ENCODE data around the gene IFRD2.
"Not testable (repeated sequence)": the region's sequence is repeated elsewhere in the genome, so short reads cannot be mapped to it uniquely, and the experiment has no call there.

Gene IFRD2

GRCh38 chr3:50265571-50265970, 26.7 kb downstream of the IFRD2 start:
- Mint-ChIP-seq H3K9me3 (no peaks in the 10 kb centered on the region), H3K27ac (no peak overlapping the region), H3K4me3 (no peak overlapping the region), H3K27me3 (ENCODE audit: low read depth) (peaks cover 14% of the 10 kb centered on the region), H3K36me3 (ENCODE audit: low read depth) (no peaks in the 10 kb centered on the region), H3K4me1 (ENCODE audit: low read depth) (no peaks in the 10 kb centered on the region)
- DNase-seq (ENCODE audit: low spot score): no peak

GRCh38 chr3:50264964-50265485, 27.2 kb downstream of the IFRD2 start:
- H3K27me3 Mint-ChIP-seq (ENCODE audit: low read depth): peaks cover 14% of the 10 kb centered on the region
- no peaks in the 10 kb centered on the region for H3K36me3 Mint-ChIP-seq (ENCODE audit: low read depth)
- no peak overlapping the region for H3K27ac Mint-ChIP-seq

DNA sequence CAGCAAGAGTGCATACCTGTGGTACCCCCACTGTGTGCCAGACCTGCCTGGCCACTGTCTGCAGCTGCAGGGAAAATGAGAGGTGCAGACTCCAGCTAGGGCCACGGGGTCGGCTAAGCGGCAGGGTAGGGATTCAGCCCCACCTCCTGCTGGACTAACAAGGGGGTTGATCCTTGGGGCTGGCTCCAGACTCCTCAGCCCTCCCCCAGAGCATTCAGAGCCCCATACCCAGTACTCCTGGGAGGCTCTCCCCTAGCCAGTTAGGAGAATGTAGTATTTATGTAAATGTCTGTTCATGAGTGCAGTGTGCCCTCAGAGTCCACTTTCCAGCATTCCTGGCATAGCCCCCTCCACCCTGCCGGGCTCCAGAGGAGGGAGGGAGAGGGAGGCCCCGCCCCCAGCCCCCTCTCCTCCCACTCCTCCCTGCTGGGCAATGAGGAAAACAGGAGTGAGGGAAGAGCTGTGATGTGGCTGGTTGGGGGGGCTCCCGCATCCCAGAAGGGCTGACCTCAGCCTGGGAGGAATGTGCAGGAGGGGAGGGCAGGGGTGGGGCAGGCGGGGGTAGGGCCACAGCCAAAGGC, 27.8 kb downstream of the IFRD2 start:
- DNase-seq (ENCODE audit: low spot score): no peak
- Mint-ChIP-seq H3K9me3 (no peaks in the 10 kb centered on the region), H3K27ac (no peak overlapping the region), H3K4me3 (no peak overlapping the region), H3K27me3 (ENCODE audit: low read depth) (peaks cover 14% of the 10 kb centered on the region), H3K36me3 (ENCODE audit: low read depth) (peaks cover 2% of the 10 kb centered on the region), H3K4me1 (ENCODE audit: low read depth) (peaks cover 4% of the 10 kb centered on the region)

More at GRCh38 chr3:50264964-50265485, 27.2 kb downstream of the IFRD2 start:
- Mint-ChIP-seq H3K4me3 (no peak overlapping the region), H3K4me1 (ENCODE audit: low read depth) (no peaks in the 10 kb centered on the region), H3K9me3 (no peaks in the 10 kb centered on the region)
- DNase-seq (ENCODE audit: low spot score): no peak

- peaks cover 14% of the 10 kb centered on the region for H3K27me3 Mint-ChIP-seq (ENCODE audit: low read depth)
- no peak overlapping the region for H3K27ac Mint-ChIP-seq
- H3K9me3 Mint-ChIP-seq: no peaks in the 10 kb centered on the region
- peaks cover 5% of the 10 kb centered on the region for H3K36me3 Mint-ChIP-seq (ENCODE audit: low read depth)
- H3K4me1 Mint-ChIP-seq (ENCODE audit: low read depth): peaks cover 4% of the 10 kb centered on the region
- no peak overlapping the region for H3K4me3 Mint-ChIP-seq
- DNase-seq (ENCODE audit: low spot score): no peak
Measured at GRCh38 chr3:50263478-50264382, 28.5 kb downstream of the IFRD2 start.

DNA sequence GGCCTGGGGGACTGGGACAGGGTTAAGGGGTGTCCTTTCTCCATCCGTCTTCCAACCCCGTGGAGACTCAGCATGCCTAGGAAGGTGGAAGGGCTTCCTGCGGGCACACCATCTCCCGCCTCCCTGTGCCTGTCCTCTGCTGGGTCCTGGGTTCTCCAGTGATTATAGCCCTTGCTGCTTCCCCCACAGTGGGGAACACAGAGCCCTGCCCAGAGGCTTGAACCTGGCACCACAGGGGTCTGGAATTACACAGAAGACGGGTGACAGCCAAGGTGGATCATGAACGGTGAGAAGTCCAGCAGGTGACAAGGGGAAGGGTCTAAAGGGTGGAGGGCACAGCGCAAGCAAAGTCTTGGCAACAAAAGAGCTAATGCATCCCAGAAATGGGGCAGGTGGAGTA, 29.5 kb downstream of the IFRD2 start:
- DNase-seq (ENCODE audit: low spot score): no peak
- H3K27ac Mint-ChIP-seq: no peak overlapping the region
- H3K36me3 Mint-ChIP-seq (ENCODE audit: low read depth): peaks cover 9% of the 10 kb centered on the region
- no peaks in the 10 kb centered on the region for H3K9me3 Mint-ChIP-seq
- H3K4me3 Mint-ChIP-seq: no peak overlapping the region
- peaks cover 4% of the 10 kb centered on the region for H3K4me1 Mint-ChIP-seq (ENCODE audit: low read depth)
- peaks cover 7% of the 10 kb centered on the region for H3K27me3 Mint-ChIP-seq (ENCODE audit: low read depth)

GRCh38 chr3:50262200-50262599, 30.0 kb downstream of the IFRD2 start:
- H3K4me1 Mint-ChIP-seq (ENCODE audit: low read depth); H3K9me3 Mint-ChIP-seq; H3K27me3 Mint-ChIP-seq (ENCODE audit: low read depth); H3K27ac Mint-ChIP-seq; DNase-seq (ENCODE audit: low spot score); H3K4me3 Mint-ChIP-seq: not testable (repeated sequence)
- H3K36me3 Mint-ChIP-seq (ENCODE audit: low read depth): peaks cover 15% of the 10 kb centered on the region

- Mint-ChIP-seq H3K27ac (no peak overlapping the region), H3K4me1 (ENCODE audit: low read depth) (peaks cover 6% of the 10 kb centered on the region), H3K27me3 (ENCODE audit: low read depth) (peaks cover 5% of the 10 kb centered on the region), H3K36me3 (ENCODE audit: low read depth) (peaks cover 21% of the 10 kb centered on the region), H3K4me3 (peak overlapping the region; percentile 36), H3K9me3 (no peaks in the 10 kb centered on the region)
- DNase-seq (ENCODE audit: low spot score): no peak
Measured at GRCh38 chr3:50261505-50261904, 30.7 kb downstream of the IFRD2 start.

DNA sequence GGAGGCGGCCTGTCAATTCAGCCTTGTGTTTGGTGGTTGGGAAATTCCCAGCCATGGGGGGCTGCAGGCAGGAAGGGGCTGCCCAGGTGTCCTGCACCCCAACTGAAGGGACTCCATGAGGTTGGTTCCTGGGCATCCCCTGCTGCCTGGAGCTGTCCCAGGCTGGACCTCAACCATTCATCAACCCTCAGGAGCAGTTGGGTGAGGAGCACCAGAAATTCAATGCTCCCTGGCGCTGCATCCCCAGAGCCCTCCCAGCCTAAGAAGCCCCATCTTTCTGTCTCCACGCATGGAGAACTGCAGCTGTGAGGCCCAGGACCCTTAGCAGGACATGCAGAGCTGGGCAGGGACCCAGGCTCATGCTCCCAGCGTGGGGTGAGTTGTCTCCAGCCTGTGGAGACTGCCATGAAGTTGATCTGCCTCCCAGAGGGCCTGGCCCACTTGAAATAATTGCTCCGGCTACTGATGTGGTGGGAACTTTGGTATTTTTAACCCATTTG, 31.2 kb downstream of the IFRD2 start:
- H3K36me3 Mint-ChIP-seq (ENCODE audit: low read depth): peaks cover 26% of the 10 kb centered on the region
- H3K4me1 Mint-ChIP-seq (ENCODE audit: low read depth): peaks cover 6% of the 10 kb centered on the region
- peak overlapping the region; percentile 54 for H3K4me3 Mint-ChIP-seq
- peaks cover 3% of the 10 kb centered on the region for H3K27me3 Mint-ChIP-seq (ENCODE audit: low read depth)
- DNase-seq (ENCODE audit: low spot score): no peak
- H3K9me3 Mint-ChIP-seq: no peaks in the 10 kb centered on the region
- H3K27ac Mint-ChIP-seq: no peak overlapping the region

DNA sequence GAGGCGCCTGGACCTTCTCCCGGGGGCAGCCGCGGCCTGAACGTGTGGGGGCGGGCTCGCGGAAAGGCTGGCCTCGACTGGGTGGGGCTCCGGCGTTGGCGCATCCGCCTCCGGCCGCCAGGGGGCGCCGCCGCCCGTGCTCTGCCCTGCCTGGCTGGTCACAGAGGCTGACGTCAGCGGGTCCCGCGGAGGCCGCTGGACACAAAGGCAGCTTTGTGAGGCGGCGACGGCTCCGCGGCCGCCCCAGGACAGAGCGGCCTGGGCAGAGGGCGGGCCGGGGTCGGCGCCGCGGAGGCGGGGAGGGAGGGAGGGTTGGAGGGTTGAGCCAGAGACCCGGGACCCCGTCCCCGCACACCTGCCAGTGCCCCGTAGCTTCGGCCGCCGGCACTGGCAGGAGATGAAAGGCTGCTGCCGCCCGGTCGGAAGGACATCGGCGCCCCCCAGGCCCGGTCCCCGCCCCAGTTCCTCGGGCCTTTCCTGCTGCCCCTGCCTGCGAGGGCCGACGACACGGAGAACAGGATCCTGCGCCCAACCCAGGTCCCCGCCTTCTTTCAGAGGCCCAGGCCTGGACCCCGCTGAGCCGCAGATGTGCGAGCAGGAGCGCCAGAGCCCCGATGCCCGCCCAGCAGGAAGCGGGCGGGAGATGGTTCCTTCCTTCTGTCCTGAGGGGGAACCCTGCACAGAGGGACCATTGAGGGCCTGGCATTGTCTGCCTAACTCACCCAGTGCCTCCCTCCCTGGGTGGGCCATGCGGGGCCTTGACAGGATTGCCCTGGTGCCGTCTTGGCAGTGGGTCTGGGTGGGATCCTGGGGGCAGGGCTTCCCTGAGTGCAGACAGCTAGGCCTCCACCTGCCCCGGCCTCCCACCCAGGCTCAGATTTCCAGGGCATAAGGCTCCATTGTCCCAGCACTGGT, 31.9 kb downstream of the IFRD2 start:
- peak; percentile 91 for DNase-seq (ENCODE audit: low spot score)
- Mint-ChIP-seq H3K36me3 (ENCODE audit: low read depth) (peaks cover 26% of the 10 kb centered on the region), H3K27me3 (ENCODE audit: low read depth) (no peaks in the 10 kb centered on the region), H3K4me1 (ENCODE audit: low read depth) (peaks cover 6% of the 10 kb centered on the region), H3K27ac (peak overlapping the region; percentile 84), H3K4me3 (peak overlapping the region; percentile 69), H3K9me3 (no peaks in the 10 kb centered on the region)

DNA sequence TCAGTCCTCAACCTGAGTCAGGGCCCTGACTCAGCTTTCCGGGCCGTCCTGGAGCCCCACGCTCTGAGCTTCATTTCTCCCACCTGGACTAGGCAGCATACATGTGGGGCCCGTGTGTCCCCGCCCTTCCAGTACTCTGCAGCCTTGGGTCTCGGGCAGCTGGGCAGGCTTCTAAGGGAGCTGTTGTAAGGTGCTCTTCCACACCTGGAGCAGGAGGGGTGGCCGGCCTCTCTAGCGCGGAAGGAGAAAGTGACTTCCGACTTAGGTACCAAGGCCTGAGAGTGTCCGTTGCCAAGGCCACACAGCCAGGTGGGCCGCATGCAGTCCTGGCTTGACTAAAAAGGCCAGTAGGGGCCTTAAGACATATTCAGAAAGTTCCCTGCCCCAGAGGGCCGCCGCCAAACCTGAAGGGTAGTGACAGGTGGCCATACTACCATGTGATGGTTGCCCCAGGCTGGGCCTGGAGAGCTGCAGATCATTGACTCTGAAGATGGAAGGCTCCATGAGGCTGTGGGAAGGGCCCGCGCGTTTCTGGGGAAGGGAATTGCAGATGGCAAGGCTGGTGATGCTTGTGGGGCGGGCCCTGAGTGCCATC, 32.7 kb downstream of the IFRD2 start:
- no peaks in the 10 kb centered on the region for H3K27me3 Mint-ChIP-seq (ENCODE audit: low read depth)
- H3K36me3 Mint-ChIP-seq (ENCODE audit: low read depth): peaks cover 28% of the 10 kb centered on the region
- H3K9me3 Mint-ChIP-seq: no peaks in the 10 kb centered on the region
- H3K27ac Mint-ChIP-seq: peak overlapping the region; percentile 84
- peak overlapping the region; percentile 69 for H3K4me3 Mint-ChIP-seq
- peaks cover 6% of the 10 kb centered on the region for H3K4me1 Mint-ChIP-seq (ENCODE audit: low read depth)
- DNase-seq (ENCODE audit: low spot score): no peak

- Mint-ChIP-seq H3K9me3 (no peaks in the 10 kb centered on the region), H3K4me3 (no peak overlapping the region), H3K36me3 (ENCODE audit: low read depth) (peaks cover 33% of the 10 kb centered on the region), H3K4me1 (ENCODE audit: low read depth) (peaks cover 6% of the 10 kb centered on the region), H3K27ac (peak overlapping the region; percentile 49), H3K27me3 (ENCODE audit: low read depth) (no peaks in the 10 kb centered on the region)
- DNase-seq (ENCODE audit: low spot score): no peak
Measured at GRCh38 chr3:50258979-50259378, 33.2 kb downstream of the IFRD2 start.

GRCh38 chr3:50258029-50258680, 34.1 kb downstream of the IFRD2 start:
- H3K9me3 Mint-ChIP-seq: no peaks in the 10 kb centered on the region
- H3K27ac Mint-ChIP-seq: peak overlapping the region; percentile 10
- peaks cover 40% of the 10 kb centered on the region for H3K36me3 Mint-ChIP-seq (ENCODE audit: low read depth)

More at GRCh38 chr3:50258029-50258680, 34.1 kb downstream of the IFRD2 start:
- H3K4me3 Mint-ChIP-seq: no peak overlapping the region
- H3K4me1 Mint-ChIP-seq (ENCODE audit: low read depth): peaks cover 6% of the 10 kb centered on the region
- no peak for DNase-seq (ENCODE audit: low spot score)
- no peaks in the 10 kb centered on the region for H3K27me3 Mint-ChIP-seq (ENCODE audit: low read depth)

All from T-helper 2 cell treated with Interferon-gamma antibody and Interleukin-4, amounts not matched to agents 5 μg/mL and 100 μg/mL, for 36 hours (primary cell).